ENCODE measurements around the gene PGBD1. TPM values are rescaled to one million over a fixed set of nuclear protein-coding genes. Genes with fewer than 3 reads are reported as not detected.

The PGBD1 gene
- total and polyA plus RNA-seq, 4 donors: 0.74 to 3.7 (median 0.97) TPM

- H3K4me1 ChIP-seq (ENCODE audit: control insufficient read depth in 4 of 4, insufficient read depth in 4 of 4, low read length in 3 of 4): peaks cover 0 to 23% (median 14%) of the 10 kb centered on the region in 4 donors
- no peak overlapping the region for H3K4me3 ChIP-seq (ENCODE audit: low read depth in 1 of 3, low read length in 3 of 3)
- no peaks in the 10 kb centered on the region for H3K9me3 ChIP-seq (ENCODE audit: control insufficient read depth in 4 of 4, low read length in 3 of 4)
- TF ChIP-seq RXRA (IDR thresholded peaks at IDR 0.05) (no peak), NR2F2 (IDR thresholded peaks at IDR 0.05) (no peak), ZBTB33 (IDR thresholded peaks at IDR 0.05) (no peak), FOXA1 (IDR thresholded peaks at IDR 0.05) (no peak)
- H3K27me3 ChIP-seq (ENCODE audit: control insufficient read depth in 4 of 4, insufficient read depth in 4 of 4, low read length in 3 of 4): no peaks in the 10 kb centered on the region
- H3K36me3 ChIP-seq (ENCODE audit: control insufficient read depth in 4 of 4, insufficient read depth in 3 of 4, low read depth in 1 of 4, low read length in 3 of 4): peaks cover 0 to 45% (median 27%) of the 10 kb centered on the region in 4 donors
- 87% methylated on average over 1 of the region's 1 CpG for WGBS
- no peak overlapping the region for H3K27ac ChIP-seq (ENCODE audit: low read depth in 1 of 2, low read length in 2 of 2)
- DNase-seq (ENCODE audit: low spot score): no peak
- H3K9ac ChIP-seq (ENCODE audit: low read depth in 1 of 2, low read length in 2 of 2): no peak overlapping the region
Measured at GRCh38 chr6:28248916-28249315, 32.5 kb upstream of the PGBD1 start.

GRCh38 chr6:28250747-28251146, 30.6 kb upstream of the PGBD1 start:
- Histone ChIP-seq H3K27me3 (ENCODE audit: control insufficient read depth in 4 of 4, insufficient read depth in 4 of 4, low read length in 3 of 4) (no peaks in the 10 kb centered on the region), H3K27ac (ENCODE audit: low read depth in 1 of 2, low read length in 2 of 2) (no peak overlapping the region), H3K9me3 (ENCODE audit: control insufficient read depth in 4 of 4, low read length in 3 of 4) (no peaks in the 10 kb centered on the region), H3K4me3 (ENCODE audit: low read depth in 1 of 3, low read length in 3 of 3) (peak overlapping the region in 1 of 3 donors; percentile 14), H3K9ac (ENCODE audit: low read depth in 1 of 2, low read length in 2 of 2) (no peak overlapping the region), H3K36me3 (ENCODE audit: control insufficient read depth in 4 of 4, insufficient read depth in 3 of 4, low read depth in 1 of 4, low read length in 3 of 4) (peaks cover 0 to 29% (median 15%) of the 10 kb centered on the region in 4 donors), H3K4me1 (ENCODE audit: control insufficient read depth in 4 of 4, insufficient read depth in 4 of 4, low read length in 3 of 4) (peaks cover 0 to 23% (median 14%) of the 10 kb centered on the region in 4 donors)
- DNase-seq (ENCODE audit: low spot score): no peak
- 83% methylated on average over 2 of the region's 2 CpGs for WGBS
- no peak for TF ChIP-seq HNF4A (conservative IDR thresholded peaks at IDR 0.05)

GRCh38 chr6:28251661-28252008, 29.7 kb upstream of the PGBD1 start:
- Histone ChIP-seq H3K27me3 (ENCODE audit: control insufficient read depth in 4 of 4, insufficient read depth in 4 of 4, low read length in 3 of 4) (no peaks in the 10 kb centered on the region), H3K4me3 (ENCODE audit: low read depth in 1 of 3, low read length in 3 of 3) (peak overlapping the region; percentile 68 to 84 (median 75)), H3K9ac (ENCODE audit: low read depth in 1 of 2, low read length in 2 of 2) (peak overlapping the region; percentile 48 to 64), H3K36me3 (ENCODE audit: control insufficient read depth in 4 of 4, insufficient read depth in 3 of 4, low read depth in 1 of 4, low read length in 3 of 4) (peaks cover 0 to 20% (median 8%) of the 10 kb centered on the region in 4 donors), H3K4me1 (ENCODE audit: control insufficient read depth in 4 of 4, insufficient read depth in 4 of 4, low read length in 3 of 4) (peaks cover 0 to 23% (median 14%) of the 10 kb centered on the region in 4 donors), H3K9me3 (ENCODE audit: control insufficient read depth in 4 of 4, low read length in 3 of 4) (no peaks in the 10 kb centered on the region), H3K27ac (ENCODE audit: low read depth in 1 of 2, low read length in 2 of 2) (no peak overlapping the region)
- WGBS: under 1% methylated on average over 25 of the region's 25 CpGs
- peak; percentile 39 for DNase-seq (ENCODE audit: low spot score)
- TF ChIP-seq RXRA (IDR thresholded peaks at IDR 0.05) (no peak), EGR1 (IDR thresholded peaks at IDR 0.05; ENCODE audit: low read depth in 2 of 2) (no peak), CTCF (IDR thresholded peaks at IDR 0.05; ENCODE audit: low read depth, low read length, missing input control) (no peak), NR2F2 (IDR thresholded peaks at IDR 0.05) (no peak), SP1 (IDR thresholded peaks at IDR 0.05) (no peak), FOXA2 (IDR thresholded peaks at IDR 0.05) (no peak), JUND (IDR thresholded peaks at IDR 0.05) (no peak), ATF3 (IDR thresholded peaks at IDR 0.05) (no peak), FOXA1 (IDR thresholded peaks at IDR 0.05) (no peak), RAD21 (IDR thresholded peaks at IDR 0.05) (no peak), HNF4A (conservative IDR thresholded peaks at IDR 0.05) (no peak), HNF4G (IDR thresholded peaks at IDR 0.05) (no peak), ZBTB33 (IDR thresholded peaks at IDR 0.05) (no peak), YY1 (IDR thresholded peaks at IDR 0.05) (no peak), GABPA (IDR thresholded peaks at IDR 0.05 in 1 of 2, conservative IDR thresholded peaks at IDR 0.05 in 1 of 2) (no peak), TAF1 (conservative IDR thresholded peaks at IDR 0.05) (no peak)
- TF ChIP-seq, protein P1, sequence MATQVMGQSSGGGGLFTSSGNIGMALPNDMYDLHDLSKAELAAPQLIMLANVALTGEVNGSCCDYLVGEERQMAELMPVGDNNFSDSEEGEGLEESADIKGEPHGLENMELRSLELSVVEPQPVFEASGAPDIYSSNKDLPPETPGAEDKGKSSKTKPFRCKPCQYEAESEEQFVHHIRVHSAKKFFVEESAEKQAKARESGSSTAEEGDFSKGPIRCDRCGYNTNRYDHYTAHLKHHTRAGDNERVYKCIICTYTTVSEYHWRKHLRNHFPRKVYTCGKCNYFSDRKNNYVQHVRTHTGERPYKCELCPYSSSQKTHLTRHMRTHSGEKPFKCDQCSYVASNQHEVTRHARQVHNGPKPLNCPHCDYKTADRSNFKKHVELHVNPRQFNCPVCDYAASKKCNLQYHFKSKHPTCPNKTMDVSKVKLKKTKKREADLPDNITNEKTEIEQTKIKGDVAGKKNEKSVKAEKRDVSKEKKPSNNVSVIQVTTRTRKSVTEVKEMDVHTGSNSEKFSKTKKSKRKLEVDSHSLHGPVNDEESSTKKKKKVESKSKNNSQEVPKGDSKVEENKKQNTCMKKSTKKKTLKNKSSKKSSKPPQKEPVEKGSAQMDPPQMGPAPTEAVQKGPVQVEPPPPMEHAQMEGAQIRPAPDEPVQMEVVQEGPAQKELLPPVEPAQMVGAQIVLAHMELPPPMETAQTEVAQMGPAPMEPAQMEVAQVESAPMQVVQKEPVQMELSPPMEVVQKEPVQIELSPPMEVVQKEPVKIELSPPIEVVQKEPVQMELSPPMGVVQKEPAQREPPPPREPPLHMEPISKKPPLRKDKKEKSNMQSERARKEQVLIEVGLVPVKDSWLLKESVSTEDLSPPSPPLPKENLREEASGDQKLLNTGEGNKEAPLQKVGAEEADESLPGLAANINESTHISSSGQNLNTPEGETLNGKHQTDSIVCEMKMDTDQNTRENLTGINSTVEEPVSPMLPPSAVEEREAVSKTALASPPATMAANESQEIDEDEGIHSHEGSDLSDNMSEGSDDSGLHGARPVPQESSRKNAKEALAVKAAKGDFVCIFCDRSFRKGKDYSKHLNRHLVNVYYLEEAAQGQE (IDR thresholded peaks at IDR 0.05): no peak
- TF ChIP-seq, protein P2, sequence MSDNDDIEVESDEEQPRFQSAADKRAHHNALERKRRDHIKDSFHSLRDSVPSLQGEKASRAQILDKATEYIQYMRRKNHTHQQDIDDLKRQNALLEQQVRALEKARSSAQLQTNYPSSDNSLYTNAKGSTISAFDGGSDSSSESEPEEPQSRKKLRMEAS (IDR thresholded peaks at IDR 0.05): no peak
